SK-N-MC (cell line): ENCODE measurements around the gene ZDHHC16.

Experiments used
- EZH2 ChIP-seq: fragments of 200-600 bp; sonication (generic); IDR thresholded peaks from one replicate; pipeline ENCODE4 v1.6.1; 2017; ENCODE audit warnings: antibody characterized with exemption
- POLR2AphosphoS5 ChIP-seq: IDR thresholded peaks from 2 replicates; pipeline ENCODE4 v1.6.1; 2012; ENCODE audit warnings: mild to moderate bottlenecking, low read depth, low read length, borderline replicate concordance

GRCh38 chr10:97404044-97404443 lies 41.9 kb upstream of the ZDHHC16 start:
- no peak for TF ChIP-seq POLR2AphosphoS5
- TF ChIP-seq EZH2: no peak
